HCT116 (cell line): ENCODE results near the gene ZNF777. TPM values are rescaled to one million over a fixed set of nuclear protein-coding genes. Genes with fewer than 3 reads are reported as not detected.

Source experiments
- ATAC-seq: fragments of 200-7000 bp; cut with Tn5 transposase; 2 replicates; pipeline ENCODE4 v1.9.1; 2020; ENCODE audit warnings: mild to moderate bottlenecking, moderate library complexity
- BruUV-seq: library from RNA; stranded (reverse); fragments of 400-500 nt; replicated peaks from 2 replicates; lab custom pipeline; 2021; lab: Mats Ljungman, UMichigan
- CTCF ChIA-PET: fragments of 300-600 bp; sonication (Branson Sonifier 250); formaldehyde crosslinking; loops from one replicate; lab custom pipeline; 2021; ENCODE audit warnings: antibody characterized with exemption; lab: Charles Lee
- POLR2A ChIA-PET: fragments of 300-600, 350-600 bp; sonication (Branson Sonifier 250); formaldehyde crosslinking; loops from one replicate; lab custom pipeline; 2021; ENCODE audit warnings: antibody characterized with exemption; lab: Charles Lee
- RAD21 ChIA-PET, 2 experiments: fragments of 300-600 bp; sonication (Branson Sonifier 250); formaldehyde crosslinking; loops; one replicate each; lab custom pipeline; 2023; ENCODE audit warnings: low total read pairs in 2 of 2; ENCODE audit not compliant: uncharacterized antibody in 2 of 2, unreplicated experiment in 2 of 2, low non-redundant PET in 1 of 2; lab: Charles Lee
- DNase-seq: peaks from one replicate; pipeline ENCODE4 v3.0.0-alpha.2; 2010; ENCODE audit warnings: low read depth, low spot score
- H2AFZ ChIP-seq: fragments of 200-600 bp; shearing (Covaris generic), sonication (generic); 2 replicates; pipeline ENCODE4 v1.6.1; 2017; ENCODE audit warnings: low read depth, mixed run types, mixed read lengths, antibody characterized with exemption, low read length; ENCODE audit not compliant: poor library complexity, severe bottlenecking
- H3K27ac ChIP-seq: 2 replicates; pipeline ENCODE4 v1.5.1; 2012; ENCODE audit warnings: low read depth, low read length
- H3K27me3 ChIP-seq: fragments of 200-600 bp; sonication (generic); 2 replicates; pipeline ENCODE4 v1.6.1; 2016; ENCODE audit warnings: mixed run types, low read length, mixed read lengths; ENCODE audit not compliant: insufficient read depth
- H3K36me3 ChIP-seq, 2 experiments: fragments of 200-500 bp in 1 of 2; fragments of 200-600 bp in 1 of 2; sonication (Bioruptor generic) in 1 of 2; sonication (generic) in 1 of 2; 2 replicates each; pipeline versions ENCODE4 v1.5.1 to v1.6.1; 2014 to 2016; ENCODE audit warnings: low read length in 2 of 2, inconsistent platforms in 1 of 2, mixed read lengths in 1 of 2, mixed run types in 1 of 2; ENCODE audit not compliant: insufficient read depth in 2 of 2, control insufficient read depth in 1 of 2
- H3K4me1 ChIP-seq, 2 experiments: fragments of 200-600 bp in 1 of 2; sonication (generic) in 1 of 2; 2 replicates each; pipeline versions ENCODE4 v1.5.1 to v1.6.1; 2012 to 2017; ENCODE audit warnings: low read length in 2 of 2, inconsistent platforms in 1 of 2, mild to moderate bottlenecking in 1 of 2, mixed read lengths in 1 of 2, mixed run types in 1 of 2, moderate library complexity in 1 of 2; ENCODE audit not compliant: insufficient read depth in 2 of 2, control insufficient read depth in 1 of 2
- H3K4me2 ChIP-seq: fragments of 200-600 bp; sonication (generic); 2 replicates; pipeline ENCODE4 v1.6.1; 2017; ENCODE audit warnings: mixed run types, low read length, mixed read lengths
- H3K4me3 ChIP-seq, 2 experiments: fragments of 200-600 bp in 1 of 2; sonication (generic) in 1 of 2; replicated peaks in 1 of 2; 2 replicates each; pipeline ENCODE4 v1.5.1; 2011 to 2016; ENCODE audit warnings: low read length in 2 of 2, control low read depth in 1 of 2, low read depth in 1 of 2, mild to moderate bottlenecking in 1 of 2, mixed read lengths in 1 of 2, mixed run types in 1 of 2
- H3K79me2 ChIP-seq: fragments of 200-600 bp; sonication (generic); 2 replicates; pipeline ENCODE4 v1.6.1; 2017; ENCODE audit warnings: mild to moderate bottlenecking, mixed run types, low read length, moderate library complexity, mixed read lengths; ENCODE audit not compliant: insufficient read depth
- H3K9ac ChIP-seq: fragments of 200-600 bp; sonication (generic); 2 replicates; pipeline ENCODE4 v1.6.1; 2016; ENCODE audit warnings: low read length, mixed read lengths
- H3K9me2 ChIP-seq: fragments of 200-600 bp; sonication (generic), shearing (Covaris generic); 2 replicates; pipeline ENCODE4 v1.6.1; 2017; ENCODE audit warnings: mixed run types, mild to moderate bottlenecking, moderate library complexity; ENCODE audit not compliant: insufficient read depth
- H3K9me3 ChIP-seq, 2 experiments: fragments of 200-500 bp in 1 of 2; fragments of 200-600 bp in 1 of 2; sonication (Bioruptor generic) in 1 of 2; sonication (generic) in 1 of 2; 2 replicates each; pipeline ENCODE4 v1.6.1; 2014 to 2017; ENCODE audit warnings: low read length in 2 of 2, mixed read lengths in 2 of 2, inconsistent platforms in 1 of 2, low read depth in 1 of 2, mild to moderate bottlenecking in 1 of 2, mixed run types in 1 of 2, moderate library complexity in 1 of 2; ENCODE audit not compliant: control insufficient read depth in 1 of 2, insufficient read depth in 1 of 2
- H4K20me1 ChIP-seq: fragments of 200-600 bp; sonication (generic), shearing (Covaris generic); 2 replicates; pipeline ENCODE4 v1.6.1; 2017; ENCODE audit warnings: mixed run types, mild to moderate bottlenecking, moderate library complexity; ENCODE audit not compliant: insufficient read depth
- EZH2phosphoT487 ChIP-seq: fragments of 200-600 bp; IDR thresholded peaks from 2 replicates; pipeline ENCODE4 v1.6.1; 2018; ENCODE audit warnings: antibody characterized with exemption, borderline replicate concordance
- JUND ChIP-seq: IDR thresholded peaks from 2 replicates; pipeline ENCODE4 v1.6.1; 2012
- POLR2AphosphoS5 ChIP-seq: IDR thresholded peaks from 2 replicates; pipeline ENCODE4 v1.6.1; 2011; ENCODE audit warnings: mild to moderate bottlenecking, low read depth, low read length, moderate library complexity
- RAD21 ChIP-seq: IDR thresholded peaks from 2 replicates; pipeline ENCODE4 v1.6.1; 2012; ENCODE audit warnings: low read depth, mild to moderate bottlenecking
- SRF ChIP-seq: IDR thresholded peaks from 2 replicates; pipeline ENCODE4 v1.6.1; 2012; ENCODE audit warnings: low read depth
- TCF7L2 ChIP-seq: IDR thresholded peaks from 2 replicates; pipeline ENCODE4 v1.7.0; 2011; ENCODE audit warnings: borderline replicate concordance, inconsistent platforms; ENCODE audit not compliant: insufficient read depth, insufficient read length; ENCODE audit errors: extremely low read depth
- YY1 ChIP-seq: IDR thresholded peaks from 2 replicates; pipeline ENCODE4 v1.6.1; 2011; ENCODE audit warnings: low read length, low read depth, moderate library complexity, mild to moderate bottlenecking; ENCODE audit not compliant: insufficient replicate concordance; ENCODE audit errors: extremely low read depth
- ZFX ChIP-seq: fragments of 450-650 bp; IDR thresholded peaks from 2 replicates; pipeline ENCODE4 v1.6.1; 2017
- ZNF274 ChIP-seq: fragments of 200-500 bp; sonication (Bioruptor generic); IDR thresholded peaks from 2 replicates; pipeline ENCODE4 v1.6.1; 2014; ENCODE audit warnings: mild to moderate bottlenecking, low read depth, low read length, inconsistent platforms
- intact Hi-C: fragments of 100-400 bp; cut with micrococcal nuclease; formaldehyde crosslinking; loops from 2 replicates; pipeline ENCODE4 v1.10.0; 2022
- total RNA-seq: library from RNA; stranded (reverse); gene quantifications from one replicate; pipeline ENCODE4 v1.2.1, GENCODE V29; 2021; ENCODE audit not compliant: unreplicated experiment
- TF ChIP-seq, protein P1 (sequence below), 3 experiments: fragments of 200-600 bp in 1 of 3; sonication (generic) in 1 of 3; IDR thresholded peaks in 2 of 3; conservative IDR thresholded peaks in 1 of 3; 2 replicates each; pipeline ENCODE4 v1.5.1; 2012 to 2017; ENCODE audit warnings: low read depth in 2 of 3, low read length in 2 of 3, antibody characterized with exemption in 1 of 3, borderline replicate concordance in 1 of 3, control low read depth in 1 of 3, mild to moderate bottlenecking in 1 of 3, mixed read lengths in 1 of 3, mixed run types in 1 of 3, moderate library complexity in 1 of 3; ENCODE audit not compliant: insufficient read depth in 1 of 3
- TF ChIP-seq, protein P2 (sequence below): IDR thresholded peaks from 2 replicates; pipeline ENCODE4 v1.6.1; 2012

Gene ZNF777
- total RNA-seq, 1 experiment from 2014 or later = 15.6 TPM

- Histone ChIP-seq H3K4me1 (no peaks in the 10 kb centered on the region; a peak in 1 of 4 replicates), H3K36me3 (peaks cover 14 to 41% of the 10 kb centered on the region in 2 experiments), H3K9me2 (no peaks in the 10 kb centered on the region), H4K20me1 (no peaks in the 10 kb centered on the region), H2AFZ (no peak overlapping the region), H3K79me2 (peaks cover 12% of the 10 kb centered on the region), H3K9ac (no peak overlapping the region), H3K9me3 (no peaks in the 10 kb centered on the region), H3K4me2 (no peak overlapping the region), H3K27ac (no peak overlapping the region), H3K27me3 (no peaks in the 10 kb centered on the region), H3K4me3 (no peak overlapping the region)
- intact Hi-C loops = no loop called here
- no TSS peak for BruUV-seq
- CTCF ChIA-PET = no interaction called here
- ATAC-seq = no peak
- DNase-seq = no peak
- POLR2A ChIA-PET = no interaction called here
- RAD21 ChIA-PET = no interaction called here
- TF ChIP-seq JUND = no peak
- TF ChIP-seq, protein P1, sequence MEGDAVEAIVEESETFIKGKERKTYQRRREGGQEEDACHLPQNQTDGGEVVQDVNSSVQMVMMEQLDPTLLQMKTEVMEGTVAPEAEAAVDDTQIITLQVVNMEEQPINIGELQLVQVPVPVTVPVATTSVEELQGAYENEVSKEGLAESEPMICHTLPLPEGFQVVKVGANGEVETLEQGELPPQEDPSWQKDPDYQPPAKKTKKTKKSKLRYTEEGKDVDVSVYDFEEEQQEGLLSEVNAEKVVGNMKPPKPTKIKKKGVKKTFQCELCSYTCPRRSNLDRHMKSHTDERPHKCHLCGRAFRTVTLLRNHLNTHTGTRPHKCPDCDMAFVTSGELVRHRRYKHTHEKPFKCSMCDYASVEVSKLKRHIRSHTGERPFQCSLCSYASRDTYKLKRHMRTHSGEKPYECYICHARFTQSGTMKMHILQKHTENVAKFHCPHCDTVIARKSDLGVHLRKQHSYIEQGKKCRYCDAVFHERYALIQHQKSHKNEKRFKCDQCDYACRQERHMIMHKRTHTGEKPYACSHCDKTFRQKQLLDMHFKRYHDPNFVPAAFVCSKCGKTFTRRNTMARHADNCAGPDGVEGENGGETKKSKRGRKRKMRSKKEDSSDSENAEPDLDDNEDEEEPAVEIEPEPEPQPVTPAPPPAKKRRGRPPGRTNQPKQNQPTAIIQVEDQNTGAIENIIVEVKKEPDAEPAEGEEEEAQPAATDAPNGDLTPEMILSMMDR (IDR thresholded peaks at IDR 0.05 in 2 of 3, conservative IDR thresholded peaks at IDR 0.05 in 1 of 3; ENCODE audit: borderline replicate concordance in 1 of 3, insufficient read depth in 1 of 3, low read depth in 2 of 3, low read length in 2 of 3) = peak in 2 of 3 experiments; percentile 9 to 18; a peak in 2 of 6 replicates
These were observed 13.7 kb upstream of the ZNF777 start for GRCh38 chr7:149474309-149475120.

GRCh38 chr7:149473251-149473650 is 12.4 kb upstream of the ZNF777 start:
- CTCF ChIA-PET = no interaction called here
- no peak for ATAC-seq
- DNase-seq = no peak
- Histone ChIP-seq H3K4me1 (no peaks in the 10 kb centered on the region; a peak in 1 of 4 replicates), H2AFZ (no peak overlapping the region), H3K9me3 (no peaks in the 10 kb centered on the region), H3K79me2 (peaks cover 2% of the 10 kb centered on the region), H3K4me3 (no peak overlapping the region), H3K27ac (no peak overlapping the region), H3K27me3 (no peaks in the 10 kb centered on the region), H3K36me3 (peaks cover 14 to 34% of the 10 kb centered on the region in 2 experiments), H3K9me2 (no peaks in the 10 kb centered on the region), H3K4me2 (no peak overlapping the region), H4K20me1 (no peaks in the 10 kb centered on the region), H3K9ac (no peak overlapping the region)
- intact Hi-C loops = no loop called here
- BruUV-seq = no TSS peak
- RAD21 ChIA-PET = no interaction called here
- POLR2A ChIA-PET = no interaction called here
- TF ChIP-seq, protein P2, sequence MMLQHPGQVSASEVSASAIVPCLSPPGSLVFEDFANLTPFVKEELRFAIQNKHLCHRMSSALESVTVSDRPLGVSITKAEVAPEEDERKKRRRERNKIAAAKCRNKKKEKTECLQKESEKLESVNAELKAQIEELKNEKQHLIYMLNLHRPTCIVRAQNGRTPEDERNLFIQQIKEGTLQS = no peak
- no peak for TF ChIP-seq SRF
- TF ChIP-seq RAD21 = no peak
- no peak for TF ChIP-seq TCF7L2
- TF ChIP-seq POLR2AphosphoS5 = no peak
- TF ChIP-seq JUND = no peak
- TF ChIP-seq, protein P1 (IDR thresholded peaks at IDR 0.05 in 2 of 3, conservative IDR thresholded peaks at IDR 0.05 in 1 of 3; ENCODE audit: borderline replicate concordance in 1 of 3, insufficient read depth in 1 of 3, low read depth in 2 of 3, low read length in 2 of 3) = no peak
- TF ChIP-seq ZNF274 = no peak
- TF ChIP-seq ZFX = no peak
- no peak for TF ChIP-seq YY1
- no peak for TF ChIP-seq EZH2phosphoT487
